Measurements from ENCODE around the gene DNAAF2.
"Not testable (repeated sequence)": the region's sequence is repeated elsewhere in the genome, so short reads cannot be mapped to it uniquely, and the experiment has no call there.

The DNAAF2 gene

GRCh38 chr14:49634547-49635334 is at the start of gene DNAAF2:
DNAAF2 (minus strand) TSS chr14:49635244; CDS start chr14:49635149, 95 bp downstream.
- DNase-seq, result peak; percentile 53

GRCh38 chr14:49679271-49679670 is 44.2 kb upstream of the DNAAF2 start:
- no peak for DNase-seq

GRCh38 chr14:49677643-49678042 is 42.6 kb upstream of the DNAAF2 start:
- no peak for DNase-seq

GRCh38 chr14:49673586-49673985 is 38.5 kb upstream of the DNAAF2 start:
- DNase-seq, result no peak

- no peak for DNase-seq
Measured at GRCh38 chr14:49670475-49670874, 35.4 kb upstream of the DNAAF2 start.

- DNase-seq, result no peak
Measured at GRCh38 chr14:49659526-49660455, 24.7 kb upstream of the DNAAF2 start.

- not testable (repeated sequence) for DNase-seq
Measured at GRCh38 chr14:49657500-49657899, 22.5 kb upstream of the DNAAF2 start.

GRCh38 chr14:49654511-49654910 is 19.5 kb upstream of the DNAAF2 start:
- DNase-seq, result no peak

GRCh38 chr14:49653508-49653907 is 18.5 kb upstream of the DNAAF2 start:
- DNase-seq, result no peak

GRCh38 chr14:49642163-49642562 is 7.1 kb upstream of the DNAAF2 start:
- DNase-seq, result no peak

GRCh38 chr14:49641697-49642129 is 6.7 kb upstream of the DNAAF2 start:
- no peak for DNase-seq

GRCh38 chr14:49640540-49641417 is 5.7 kb upstream of the DNAAF2 start:
- no peak for DNase-seq

- DNase-seq, result no peak
Measured at GRCh38 chr14:49637534-49638078, 2.6 kb upstream of the DNAAF2 start.

GRCh38 chr14:49636866-49637265 is 1.8 kb upstream of the DNAAF2 start:
- DNase-seq, result no peak

- DNase-seq, result peak; percentile 94
Measured at GRCh38 chr14:49633640-49634546, 1.2 kb downstream of the DNAAF2 start.

GRCh38 chr14:49623941-49624839 is 10.9 kb downstream of the DNAAF2 start:
- DNase-seq, result no peak

GRCh38 chr14:49623387-49623786 is 11.7 kb downstream of the DNAAF2 start:
- no peak for DNase-seq

GRCh38 chr14:49622022-49622607 is 12.9 kb downstream of the DNAAF2 start:
- no peak for DNase-seq

GRCh38 chr14:49621114-49621881 is 13.7 kb downstream of the DNAAF2 start:
- DNase-seq, result peak; percentile 38
